ENCODE data around the gene MARK3.
"Not testable (repeated sequence)": the region's sequence is repeated elsewhere in the genome, so short reads cannot be mapped to it uniquely, and the experiment has no call there.

The MARK3 gene

GRCh38 chr14:103507751-103508150 lies 122.5 kb downstream of the MARK3 start:
- Histone ChIP-seq H3K27ac (ENCODE audit: low read depth, low read length) (no peak overlapping the region), H3K4me1 (ENCODE audit: control insufficient read depth in 5 of 5, insufficient read depth in 5 of 5, low read length in 5 of 5) (peaks cover 0 to 8% (median 4%) of the 10 kb centered on the region in 5 donors), H3K36me3 (ENCODE audit: control insufficient read depth in 5 of 5, insufficient read depth in 5 of 5, low read length in 5 of 5) (peaks cover 0 to 65% (median 48%) of the 10 kb centered on the region in 5 donors), H3K27me3 (ENCODE audit: control insufficient read depth in 5 of 5, insufficient read depth in 4 of 5, low read length in 5 of 5) (no peaks in the 10 kb centered on the region), H3K9me3 (ENCODE audit: control insufficient read depth in 5 of 5, low read length in 5 of 5) (no peaks in the 10 kb centered on the region), H3K9ac (ENCODE audit: low read length in 5 of 5) (no peak overlapping the region), H3K4me3 (ENCODE audit: low read depth in 1 of 5, low read length in 5 of 5) (no peak overlapping the region)

DNA sequence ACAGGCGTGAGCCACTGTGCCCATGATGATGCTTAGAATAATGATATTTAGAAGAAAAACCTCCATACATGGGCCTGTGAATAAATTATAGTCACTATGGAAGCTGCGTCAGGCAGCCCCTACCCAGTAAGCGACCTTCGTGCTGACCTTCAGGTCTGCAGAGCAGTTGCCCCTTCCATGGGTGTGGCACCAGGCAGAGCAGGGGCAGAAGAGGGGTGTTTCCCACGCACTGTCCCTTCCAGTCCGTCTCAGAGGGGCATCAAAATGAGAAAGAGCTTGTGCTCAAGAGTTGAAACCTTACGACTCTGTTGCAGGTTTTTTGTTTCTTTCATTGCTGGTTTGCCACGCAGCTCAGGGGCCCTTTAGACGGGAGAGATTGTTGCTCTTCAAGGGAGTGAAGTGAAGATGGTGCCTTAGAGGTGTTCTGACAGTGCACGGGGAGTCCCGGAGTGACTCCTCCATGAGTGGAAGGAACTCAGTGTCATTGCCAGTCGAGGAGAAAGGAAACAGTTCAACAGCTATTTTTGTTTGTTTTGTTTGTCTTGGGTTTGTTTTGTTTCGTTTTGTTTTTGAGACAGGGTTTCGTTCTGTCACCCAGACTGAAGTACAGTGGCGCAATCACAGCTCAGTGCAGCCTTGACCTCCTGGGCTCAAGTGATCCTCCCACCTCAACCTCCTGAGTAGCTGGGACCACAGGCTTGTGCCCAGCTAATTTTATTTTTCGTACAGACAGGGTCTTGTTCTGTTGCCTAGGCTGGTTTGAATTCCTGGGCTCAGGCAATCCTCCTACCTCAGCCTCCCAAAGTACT lies 123.5 kb downstream of the MARK3 start:
- Histone ChIP-seq H3K4me1 (ENCODE audit: control insufficient read depth in 5 of 5, insufficient read depth in 5 of 5, low read length in 5 of 5) (peaks cover 4 to 18% (median 13%) of the 10 kb centered on the region in 5 donors), H3K27me3 (ENCODE audit: control insufficient read depth in 5 of 5, insufficient read depth in 4 of 5, low read length in 5 of 5) (no peaks in the 10 kb centered on the region), H3K9me3 (ENCODE audit: control insufficient read depth in 5 of 5, low read length in 5 of 5) (no peaks in the 10 kb centered on the region), H3K27ac (ENCODE audit: low read depth, low read length) (no peak overlapping the region), H3K9ac (ENCODE audit: low read length in 5 of 5) (no peak overlapping the region), H3K4me3 (ENCODE audit: low read depth in 1 of 5, low read length in 5 of 5) (no peak overlapping the region), H3K36me3 (ENCODE audit: control insufficient read depth in 5 of 5, insufficient read depth in 5 of 5, low read length in 5 of 5) (peaks cover 0 to 56% (median 38%) of the 10 kb centered on the region in 5 donors)

DNA sequence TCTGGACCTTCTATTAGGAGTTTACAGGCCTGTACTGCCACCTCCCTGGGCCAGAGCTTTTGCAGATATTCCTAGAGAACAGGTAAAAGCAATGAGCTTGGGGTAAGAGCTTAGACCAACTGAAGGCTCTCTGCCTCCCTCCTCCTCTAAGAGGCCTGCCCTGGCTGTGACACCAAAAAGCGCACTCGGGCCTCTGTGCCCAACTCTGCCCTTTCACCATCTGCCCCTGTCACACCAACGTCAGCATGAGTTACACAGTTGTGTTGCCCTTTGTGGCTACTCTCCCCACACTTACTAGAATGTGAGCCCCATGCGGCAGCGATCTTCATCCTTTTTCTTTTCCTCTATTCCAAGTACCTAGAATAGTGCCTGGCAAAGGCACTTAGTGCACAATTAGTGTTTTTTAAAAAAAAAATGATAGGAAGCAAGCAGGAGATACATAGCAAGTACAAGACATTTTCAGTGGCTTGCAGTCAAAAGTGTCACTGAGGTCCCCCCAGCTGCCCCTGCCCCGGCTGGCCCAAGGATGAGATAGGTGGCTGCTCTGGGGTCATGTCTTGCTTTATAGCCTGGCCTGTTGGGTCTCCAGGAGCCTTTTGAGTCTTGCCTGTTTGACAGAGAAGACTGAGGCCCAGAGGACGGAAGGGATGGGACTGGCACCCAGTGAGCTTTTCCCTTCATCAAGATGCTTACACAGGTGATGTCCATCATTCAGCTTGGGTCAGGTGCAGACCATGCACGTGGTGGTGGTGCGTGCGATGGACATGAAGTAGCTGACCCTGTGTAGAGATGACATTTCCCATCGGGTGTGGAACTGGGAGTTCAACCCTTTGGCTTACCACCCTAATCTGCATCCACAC lies 124.9 kb downstream of the MARK3 start:
- peaks cover 4 to 21% (median 13%) of the 10 kb centered on the region in 5 donors for H3K4me1 ChIP-seq (ENCODE audit: control insufficient read depth in 5 of 5, insufficient read depth in 5 of 5, low read length in 5 of 5)
- H3K36me3 ChIP-seq (ENCODE audit: control insufficient read depth in 5 of 5, insufficient read depth in 5 of 5, low read length in 5 of 5), result peaks cover 0 to 47% (median 27%) of the 10 kb centered on the region in 5 donors
- no peak overlapping the region for H3K27ac ChIP-seq (ENCODE audit: low read depth, low read length)
- no peaks in the 10 kb centered on the region for H3K27me3 ChIP-seq (ENCODE audit: control insufficient read depth in 5 of 5, insufficient read depth in 4 of 5, low read length in 5 of 5)
- no peak overlapping the region for H3K4me3 ChIP-seq (ENCODE audit: low read depth in 1 of 5, low read length in 5 of 5)
- H3K9me3 ChIP-seq (ENCODE audit: control insufficient read depth in 5 of 5, low read length in 5 of 5), result no peaks in the 10 kb centered on the region
- no peak overlapping the region for H3K9ac ChIP-seq (ENCODE audit: low read length in 5 of 5)

- no peaks in the 10 kb centered on the region for H3K9me3 ChIP-seq (ENCODE audit: control insufficient read depth in 5 of 5, low read length in 5 of 5)
- no peaks in the 10 kb centered on the region for H3K27me3 ChIP-seq (ENCODE audit: control insufficient read depth in 5 of 5, insufficient read depth in 4 of 5, low read length in 5 of 5)
- no peak overlapping the region for H3K27ac ChIP-seq (ENCODE audit: low read depth, low read length)
- H3K9ac ChIP-seq (ENCODE audit: low read length in 5 of 5), result no peak overlapping the region
- H3K36me3 ChIP-seq (ENCODE audit: control insufficient read depth in 5 of 5, insufficient read depth in 5 of 5, low read length in 5 of 5), result peaks cover 0 to 42% (median 22%) of the 10 kb centered on the region in 5 donors
- peaks cover 4 to 19% (median 13%) of the 10 kb centered on the region in 5 donors for H3K4me1 ChIP-seq (ENCODE audit: control insufficient read depth in 5 of 5, insufficient read depth in 5 of 5, low read length in 5 of 5)
- no peak overlapping the region for H3K4me3 ChIP-seq (ENCODE audit: low read depth in 1 of 5, low read length in 5 of 5)
These were observed 125.8 kb downstream of the MARK3 start for GRCh38 chr14:103510724-103511693.

- Histone ChIP-seq H3K4me1 (ENCODE audit: control insufficient read depth in 5 of 5, insufficient read depth in 5 of 5, low read length in 5 of 5) (peaks cover 4 to 17% (median 13%) of the 10 kb centered on the region in 5 donors), H3K36me3 (ENCODE audit: control insufficient read depth in 5 of 5, insufficient read depth in 5 of 5, low read length in 5 of 5) (peaks cover 0 to 38% (median 19%) of the 10 kb centered on the region in 5 donors), H3K27ac (ENCODE audit: low read depth, low read length) (peak overlapping the region; percentile 62)
- not testable (repeated sequence) for H3K4me3 ChIP-seq (ENCODE audit: low read depth in 1 of 5, low read length in 5 of 5); H3K9ac ChIP-seq (ENCODE audit: low read length in 5 of 5); H3K9me3 ChIP-seq (ENCODE audit: control insufficient read depth in 5 of 5, low read length in 5 of 5); H3K27me3 ChIP-seq (ENCODE audit: control insufficient read depth in 5 of 5, insufficient read depth in 4 of 5, low read length in 5 of 5)
These were observed 127.0 kb downstream of the MARK3 start for GRCh38 chr14:103512180-103512579.

DNA sequence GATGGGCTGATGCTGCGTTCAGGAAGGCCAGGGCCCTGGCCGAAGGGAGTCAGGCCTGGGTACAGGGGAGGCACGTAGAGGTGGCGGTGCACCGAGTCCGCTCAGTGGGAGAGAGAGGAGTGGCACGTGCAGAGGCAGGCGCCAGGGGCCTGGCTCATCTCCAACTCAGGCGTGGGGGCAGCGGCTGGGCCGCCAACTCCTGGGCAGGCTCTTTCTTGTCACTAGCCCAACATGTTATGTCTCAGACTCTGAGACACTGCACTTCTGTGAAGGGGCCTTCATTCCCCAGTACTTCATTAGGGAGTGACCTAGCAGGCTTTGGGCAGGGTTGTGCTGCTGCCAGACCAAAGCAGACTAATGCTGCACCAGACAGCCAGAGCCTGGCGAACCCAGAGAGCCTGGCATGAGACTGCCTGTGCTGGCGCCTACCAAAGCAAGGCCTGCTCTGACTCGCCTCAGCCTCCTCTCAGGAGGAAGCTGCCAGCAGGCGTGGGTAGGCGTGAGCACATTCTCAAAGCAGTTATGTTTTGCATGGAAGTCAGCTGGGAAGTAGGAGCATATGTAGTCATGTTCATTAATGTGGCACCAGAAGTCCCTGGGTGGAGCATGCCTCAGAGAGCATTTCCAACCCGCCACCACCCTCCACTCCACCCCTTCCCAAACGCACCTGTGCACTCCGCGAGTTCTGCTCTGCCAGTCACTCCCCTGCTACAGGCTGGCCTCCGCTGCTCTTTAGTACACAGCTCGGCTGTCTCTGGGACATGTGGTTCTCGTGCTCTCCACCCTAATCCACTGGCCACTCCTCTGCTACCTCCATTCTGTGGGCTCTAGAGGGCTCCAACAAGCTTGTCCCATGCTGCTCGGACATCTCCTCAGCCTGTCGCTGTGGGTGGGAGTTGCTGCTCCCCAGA lies 127.7 kb downstream of the MARK3 start:
- Histone ChIP-seq H3K4me3 (ENCODE audit: low read depth in 1 of 5, low read length in 5 of 5) (peak overlapping the region in 1 of 5 donors; percentile 0), H3K36me3 (ENCODE audit: control insufficient read depth in 5 of 5, insufficient read depth in 5 of 5, low read length in 5 of 5) (peaks cover 0 to 35% (median 16%) of the 10 kb centered on the region in 5 donors), H3K27ac (ENCODE audit: low read depth, low read length) (peak overlapping the region; percentile 62), H3K9me3 (ENCODE audit: control insufficient read depth in 5 of 5, low read length in 5 of 5) (no peaks in the 10 kb centered on the region), H3K27me3 (ENCODE audit: control insufficient read depth in 5 of 5, insufficient read depth in 4 of 5, low read length in 5 of 5) (no peaks in the 10 kb centered on the region), H3K9ac (ENCODE audit: low read length in 5 of 5) (peak overlapping the region in 1 of 5 donors; percentile 52), H3K4me1 (ENCODE audit: control insufficient read depth in 5 of 5, insufficient read depth in 5 of 5, low read length in 5 of 5) (peaks cover 4 to 19% (median 15%) of the 10 kb centered on the region in 5 donors)

GRCh38 chr14:103514596-103515421 lies 129.6 kb downstream of the MARK3 start:
- Histone ChIP-seq H3K4me3 (ENCODE audit: low read depth in 1 of 5, low read length in 5 of 5) (no peak overlapping the region), H3K9me3 (ENCODE audit: control insufficient read depth in 5 of 5, low read length in 5 of 5) (no peaks in the 10 kb centered on the region), H3K9ac (ENCODE audit: low read length in 5 of 5) (no peak overlapping the region), H3K27me3 (ENCODE audit: control insufficient read depth in 5 of 5, insufficient read depth in 4 of 5, low read length in 5 of 5) (no peaks in the 10 kb centered on the region), H3K27ac (ENCODE audit: low read depth, low read length) (no peak overlapping the region), H3K4me1 (ENCODE audit: control insufficient read depth in 5 of 5, insufficient read depth in 5 of 5, low read length in 5 of 5) (peaks cover 4 to 38% (median 33%) of the 10 kb centered on the region in 5 donors), H3K36me3 (ENCODE audit: control insufficient read depth in 5 of 5, insufficient read depth in 5 of 5, low read length in 5 of 5) (peaks cover 0 to 22% (median 7%) of the 10 kb centered on the region in 5 donors)

DNA sequence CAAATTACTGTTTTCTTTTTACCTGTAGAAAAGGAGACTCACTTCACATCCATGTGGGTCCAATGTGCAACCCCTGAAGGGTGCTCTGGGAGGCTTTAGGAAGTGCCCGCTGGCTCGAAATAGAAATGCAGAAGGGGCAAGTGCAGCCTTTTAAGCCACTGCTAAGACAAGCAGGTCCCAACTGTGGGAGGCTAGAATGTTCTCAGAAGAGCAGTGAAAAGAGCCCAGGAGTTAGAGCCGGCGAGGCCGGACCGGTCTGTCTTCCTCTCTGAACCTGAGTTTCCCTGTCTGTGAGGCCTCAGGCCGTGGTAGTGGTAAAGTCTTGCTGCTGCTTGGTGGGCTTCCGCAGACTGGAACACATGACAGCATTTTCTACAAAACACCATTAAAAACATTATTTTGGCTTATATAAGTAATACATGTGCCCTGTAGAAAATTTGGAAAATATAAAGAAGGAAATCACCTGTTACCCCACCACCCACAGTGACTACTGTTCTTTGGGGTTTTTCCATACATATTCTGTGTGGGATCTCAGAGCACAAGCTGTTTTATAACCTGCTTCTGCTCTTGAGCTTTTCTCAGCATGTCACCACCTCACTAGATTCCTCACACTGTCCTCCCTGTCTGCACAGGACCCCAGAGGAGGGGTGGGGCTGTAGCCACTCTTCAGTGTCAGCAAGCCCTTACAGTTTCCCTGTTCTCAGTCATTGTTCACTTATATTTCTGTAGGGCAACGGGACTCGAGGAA lies 131.4 kb downstream of the MARK3 start:
- H3K27me3 ChIP-seq (ENCODE audit: control insufficient read depth in 5 of 5, insufficient read depth in 4 of 5, low read length in 5 of 5), result no peaks in the 10 kb centered on the region
- H3K9ac ChIP-seq (ENCODE audit: low read length in 5 of 5), result no peak overlapping the region
- H3K4me1 ChIP-seq (ENCODE audit: control insufficient read depth in 5 of 5, insufficient read depth in 5 of 5, low read length in 5 of 5), result peaks cover 5 to 52% (median 45%) of the 10 kb centered on the region in 5 donors
- H3K27ac ChIP-seq (ENCODE audit: low read depth, low read length), result no peak overlapping the region
- H3K9me3 ChIP-seq (ENCODE audit: control insufficient read depth in 5 of 5, low read length in 5 of 5), result no peaks in the 10 kb centered on the region
- peaks cover 0 to 5% (median 0%) of the 10 kb centered on the region in 5 donors for H3K36me3 ChIP-seq (ENCODE audit: control insufficient read depth in 5 of 5, insufficient read depth in 5 of 5, low read length in 5 of 5)
- no peak overlapping the region for H3K4me3 ChIP-seq (ENCODE audit: low read depth in 1 of 5, low read length in 5 of 5)
